Liver (tissue), 3 donors: ENCODE measurements around the gene CADM2.

Source experiments
- EGR1 ChIP-seq, 2 donors: IDR thresholded peaks; 2 replicates each; pipeline ENCODE4 v1.6.1; 2016 to 2018; ENCODE audit warnings: antibody characterized with exemption in 2 of 2, low read depth in 2 of 2
- FOXA1 ChIP-seq: IDR thresholded peaks from 2 replicates; pipeline ENCODE4 v1.6.1; 2016; ENCODE audit warnings: antibody characterized with exemption
- JUND ChIP-seq, 2 donors: IDR thresholded peaks; 2 replicates each; pipeline ENCODE4 v1.6.1; 2016; ENCODE audit warnings: antibody characterized with exemption in 2 of 2
- RXRA ChIP-seq, 2 donors: IDR thresholded peaks; 2 replicates each; pipeline ENCODE4 v1.6.1; 2017 to 2018; ENCODE audit warnings: antibody characterized with exemption in 2 of 2, mild to moderate bottlenecking in 1 of 2
- TAF1 ChIP-seq: conservative IDR thresholded peaks from 2 replicates; pipeline ENCODE4 v1.6.1; 2016; ENCODE audit warnings: antibody characterized with exemption, mild to moderate bottlenecking
- YY1 ChIP-seq: IDR thresholded peaks from 2 replicates; pipeline ENCODE4 v1.6.1; 2016; ENCODE audit warnings: antibody characterized with exemption, mild to moderate bottlenecking
- TF ChIP-seq, protein P1 (sequence below): fragments of 150-350 bp; IDR thresholded peaks from 2 replicates; pipeline ENCODE4 v1.5.1; 2017; ENCODE audit warnings: improper control_type of control experiment, low read depth, low read length; ENCODE audit not compliant: missing input control
- donor health status: healthy.
- donor health status: healthy.

DNA sequence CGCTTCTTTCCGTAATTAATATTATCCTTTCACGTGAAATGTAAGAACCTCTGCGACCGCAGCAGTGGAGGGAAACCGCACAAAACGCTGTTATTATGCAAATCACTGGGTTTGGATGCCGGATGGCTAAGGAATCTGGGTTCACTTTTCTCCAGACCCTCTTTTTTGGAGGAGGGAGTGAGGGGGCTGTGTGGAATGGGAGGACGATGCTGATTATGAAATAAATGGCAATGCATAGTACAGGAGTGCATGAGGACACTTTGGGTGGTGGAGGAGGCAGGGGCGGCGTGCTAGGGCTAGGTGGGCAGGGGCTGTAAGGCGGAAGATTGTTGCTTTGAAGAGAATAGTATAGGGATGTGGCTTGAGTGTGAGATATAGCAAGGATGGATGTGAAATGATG, 1.8 kb downstream of the CADM2 start:
- TF ChIP-seq, protein P1, sequence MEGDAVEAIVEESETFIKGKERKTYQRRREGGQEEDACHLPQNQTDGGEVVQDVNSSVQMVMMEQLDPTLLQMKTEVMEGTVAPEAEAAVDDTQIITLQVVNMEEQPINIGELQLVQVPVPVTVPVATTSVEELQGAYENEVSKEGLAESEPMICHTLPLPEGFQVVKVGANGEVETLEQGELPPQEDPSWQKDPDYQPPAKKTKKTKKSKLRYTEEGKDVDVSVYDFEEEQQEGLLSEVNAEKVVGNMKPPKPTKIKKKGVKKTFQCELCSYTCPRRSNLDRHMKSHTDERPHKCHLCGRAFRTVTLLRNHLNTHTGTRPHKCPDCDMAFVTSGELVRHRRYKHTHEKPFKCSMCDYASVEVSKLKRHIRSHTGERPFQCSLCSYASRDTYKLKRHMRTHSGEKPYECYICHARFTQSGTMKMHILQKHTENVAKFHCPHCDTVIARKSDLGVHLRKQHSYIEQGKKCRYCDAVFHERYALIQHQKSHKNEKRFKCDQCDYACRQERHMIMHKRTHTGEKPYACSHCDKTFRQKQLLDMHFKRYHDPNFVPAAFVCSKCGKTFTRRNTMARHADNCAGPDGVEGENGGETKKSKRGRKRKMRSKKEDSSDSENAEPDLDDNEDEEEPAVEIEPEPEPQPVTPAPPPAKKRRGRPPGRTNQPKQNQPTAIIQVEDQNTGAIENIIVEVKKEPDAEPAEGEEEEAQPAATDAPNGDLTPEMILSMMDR, result no peak
- no peak for TF ChIP-seq EGR1 (IDR thresholded peaks at IDR 0.05; ENCODE audit: low read depth in 2 of 2)
- TF ChIP-seq FOXA1, result no peak
- no peak for TF ChIP-seq TAF1
- no peak for TF ChIP-seq RXRA (IDR thresholded peaks at IDR 0.05)
- no peak for TF ChIP-seq YY1
- TF ChIP-seq JUND (IDR thresholded peaks at IDR 0.05), result no peak
